Panc1 (cell line): ENCODE results near the gene NOTCH1. TPM values are rescaled to one million over a fixed set of nuclear protein-coding genes. Genes with fewer than 3 reads are reported as not detected.

ENCODE experiments used
- ATAC-seq: fragments of 200-7000 bp; cut with Tn5 transposase; 2 replicates; pipeline ENCODE4 v1.9.1; 2020; ENCODE audit warnings: mild to moderate bottlenecking, moderate library complexity
- BruUV-seq: library from RNA; stranded (reverse); fragments of 400-500 nt; replicated peaks from 2 replicates; lab custom pipeline; 2021; lab: Mats Ljungman, UMichigan
- CTCF ChIA-PET: fragments of 300-600 bp; sonication (Branson Sonifier 250); formaldehyde crosslinking; loops from one replicate; lab custom pipeline; 2022; ENCODE audit warnings: antibody characterized with exemption; lab: Charles Lee
- POLR2A ChIA-PET: fragments of 300-600 bp; sonication (Branson Sonifier 250); formaldehyde crosslinking; loops from one replicate; lab custom pipeline; 2022; ENCODE audit warnings: antibody characterized with exemption; lab: Charles Lee
- DNase-seq: peaks from one replicate; pipeline ENCODE4 v3.0.0-alpha.2; 2010; ENCODE audit warnings: low read depth, low spot score
- H3K27ac ChIP-seq: 2 replicates; pipeline ENCODE4 v1.5.1; 2011; ENCODE audit warnings: mild to moderate bottlenecking, low read length, inconsistent platforms
- H3K27me3 ChIP-seq: fragments of 200-500 bp; sonication (Bioruptor generic); 2 replicates; pipeline ENCODE4 v1.6.0; 2014; ENCODE audit warnings: low read length, inconsistent platforms; ENCODE audit not compliant: control insufficient read depth, insufficient read depth
- H3K36me3 ChIP-seq: fragments of 200-500 bp; sonication (Bioruptor generic); 2 replicates; pipeline ENCODE4 v1.5.1; 2014; ENCODE audit warnings: inconsistent platforms, mild to moderate bottlenecking, low read length, moderate library complexity; ENCODE audit not compliant: control insufficient read depth, insufficient read depth
- H3K4me1 ChIP-seq: 2 replicates; pipeline ENCODE4 v1.5.1; 2011; ENCODE audit warnings: inconsistent platforms, mild to moderate bottlenecking, low read length, moderate library complexity; ENCODE audit not compliant: control insufficient read depth, insufficient read depth
- H3K4me3 ChIP-seq, 2 experiments: 2 replicates each; pipeline ENCODE4 v1.5.1; 2011 to 2012; ENCODE audit warnings: low read depth in 2 of 2, low read length in 2 of 2, mild to moderate bottlenecking in 2 of 2, inconsistent platforms in 1 of 2, moderate library complexity in 1 of 2
- H3K9me3 ChIP-seq: fragments of 200-500 bp; sonication (Bioruptor generic); 2 replicates; pipeline ENCODE4 v1.5.1; 2014; ENCODE audit warnings: low read depth, mild to moderate bottlenecking, inconsistent platforms, low read length, moderate library complexity; ENCODE audit not compliant: control insufficient read depth, insufficient read depth
- CTCF ChIP-seq: fragments of 450-650 bp; IDR thresholded peaks from 2 replicates; pipeline ENCODE4 v1.5.1; 2017; ENCODE audit warnings: mild to moderate bottlenecking
- POLR2AphosphoS5 ChIP-seq: IDR thresholded peaks from 2 replicates; pipeline ENCODE4 v1.6.1; 2012; ENCODE audit warnings: mild to moderate bottlenecking, low read depth, low read length, moderate library complexity
- REST ChIP-seq, 2 experiments: IDR thresholded peaks; 2 replicates each; pipeline ENCODE4 v1.6.1; 2011 to 2012; ENCODE audit warnings: low read depth in 2 of 2, control low read depth in 1 of 2, low read length in 1 of 2, mild to moderate bottlenecking in 1 of 2, moderate library complexity in 1 of 2; ENCODE audit not compliant: insufficient read depth in 1 of 2
- SIN3A ChIP-seq: IDR thresholded peaks from 2 replicates; pipeline ENCODE4 v1.6.1; 2012; ENCODE audit warnings: low read depth, mild to moderate bottlenecking, low read length, moderate library complexity, borderline replicate concordance; ENCODE audit not compliant: insufficient read depth
- TCF7L2 ChIP-seq: IDR thresholded peaks from 2 replicates; pipeline ENCODE4 v1.6.1; 2011; ENCODE audit warnings: mild to moderate bottlenecking, low read depth, low read length, inconsistent platforms
- in situ Hi-C: cut with HindIII; loops from 2 replicates; pipeline ENCODE4 v1.10.0; 2016; ENCODE audit warnings: low sequenced_read_pairs, low pct_unique_long_range_greater_than_20kb
- intact Hi-C: fragments of 100-400 bp; cut with micrococcal nuclease; formaldehyde crosslinking; loops from one replicate; pipeline ENCODE4 v1.10.0; 2022; ENCODE audit not compliant: unreplicated experiment
- total RNA-seq: library from RNA; stranded (reverse); gene quantifications from one replicate; pipeline ENCODE4 v1.2.1, GENCODE V29; 2021; ENCODE audit not compliant: unreplicated experiment

NOTCH1 gene
- total RNA-seq, 1 experiment from 2014 or later = 13.4 TPM

- Histone ChIP-seq H3K9me3 (no peaks in the 10 kb centered on the region), H3K36me3 (no peaks in the 10 kb centered on the region), H3K4me1 (no peaks in the 10 kb centered on the region), H3K4me3 (no peak overlapping the region), H3K27ac (no peak overlapping the region), H3K27me3 (no peaks in the 10 kb centered on the region)
- no TSS peak for BruUV-seq
- POLR2A ChIA-PET = no interaction called here
- TF ChIP-seq SIN3A = no peak
- TF ChIP-seq POLR2AphosphoS5 = no peak
- TF ChIP-seq TCF7L2 = no peak
- TF ChIP-seq CTCF = no peak
- no peak for TF ChIP-seq REST (IDR thresholded peaks at IDR 0.05; ENCODE audit: insufficient read depth in 1 of 2, low read depth in 2 of 2, low read length in 1 of 2)
- CTCF ChIA-PET = no interaction called here
- no peak for ATAC-seq
- in situ Hi-C loops (no loop called here), intact Hi-C loops (no loop called here)
- DNase-seq = no peak
Measured at GRCh38 chr9:136516191-136516654, 29.6 kb downstream of the NOTCH1 start.

GRCh38 chr9:136515276-136515675 lies 30.6 kb downstream of the NOTCH1 start:
- ChIA-PET POLR2A (no interaction called here), CTCF (no interaction called here)
- H3K27me3 ChIP-seq = no peaks in the 10 kb centered on the region
- no peak for DNase-seq
- TF ChIP-seq SIN3A = no peak
- no peak for TF ChIP-seq TCF7L2
- no peak for TF ChIP-seq REST (IDR thresholded peaks at IDR 0.05; ENCODE audit: insufficient read depth in 1 of 2, low read depth in 2 of 2, low read length in 1 of 2)
- no peak for TF ChIP-seq CTCF
- no peak for TF ChIP-seq POLR2AphosphoS5
- no peaks in the 10 kb centered on the region for H3K36me3 ChIP-seq
- H3K4me3 ChIP-seq = no peak overlapping the region
- BruUV-seq = no TSS peak
- no peaks in the 10 kb centered on the region for H3K4me1 ChIP-seq
- in situ Hi-C loops (no loop called here), intact Hi-C loops (no loop called here)
- ATAC-seq = no peak
- no peak overlapping the region for H3K27ac ChIP-seq
- H3K9me3 ChIP-seq = no peaks in the 10 kb centered on the region
